Nephron (organoid): ENCODE results near the gene MICAL3.
"Not testable (repeated sequence)": the region's sequence is repeated elsewhere in the genome, so short reads cannot be mapped to it uniquely, and the experiment has no call there.

Source experiments
- H3K27ac Mint-ChIP-seq, 3 experiments: 2 replicates each; pipeline ENCODE4 v1.8.0; 2020; ENCODE audit warnings: mixed read lengths in 3 of 3, mild to moderate bottlenecking in 2 of 3, moderate library complexity in 1 of 3
- H3K27me3 Mint-ChIP-seq: 2 replicates; pipeline ENCODE4 v1.8.0; 2021; ENCODE audit warnings: low read depth, mild to moderate bottlenecking, moderate library complexity, mixed read lengths
- H3K36me3 Mint-ChIP-seq: 2 replicates; pipeline ENCODE4 v1.8.0; 2020; ENCODE audit warnings: low read depth, mixed read lengths
- H3K4me1 Mint-ChIP-seq: 2 replicates; pipeline ENCODE4 v1.8.0; 2020; ENCODE audit warnings: mixed read lengths
- H3K4me3 Mint-ChIP-seq, 3 experiments: 2 replicates each; pipeline ENCODE4 v1.8.0; 2020; ENCODE audit warnings: mild to moderate bottlenecking in 3 of 3, mixed read lengths in 3 of 3, moderate library complexity in 2 of 3
- H3K9me3 Mint-ChIP-seq: 2 replicates; pipeline ENCODE4 v1.8.0; 2020; ENCODE audit warnings: mixed read lengths
- TF ChIP-seq, protein P1 (sequence below), 3 experiments: fragments of 200-600 bp; sonication (generic); IDR thresholded peaks; one replicate each; pipeline ENCODE4 v1.5.0; 2021; ENCODE audit warnings: antibody characterized with exemption in 3 of 3; ENCODE audit not compliant: unreplicated experiment in 3 of 3

MICAL3 gene

DNA sequence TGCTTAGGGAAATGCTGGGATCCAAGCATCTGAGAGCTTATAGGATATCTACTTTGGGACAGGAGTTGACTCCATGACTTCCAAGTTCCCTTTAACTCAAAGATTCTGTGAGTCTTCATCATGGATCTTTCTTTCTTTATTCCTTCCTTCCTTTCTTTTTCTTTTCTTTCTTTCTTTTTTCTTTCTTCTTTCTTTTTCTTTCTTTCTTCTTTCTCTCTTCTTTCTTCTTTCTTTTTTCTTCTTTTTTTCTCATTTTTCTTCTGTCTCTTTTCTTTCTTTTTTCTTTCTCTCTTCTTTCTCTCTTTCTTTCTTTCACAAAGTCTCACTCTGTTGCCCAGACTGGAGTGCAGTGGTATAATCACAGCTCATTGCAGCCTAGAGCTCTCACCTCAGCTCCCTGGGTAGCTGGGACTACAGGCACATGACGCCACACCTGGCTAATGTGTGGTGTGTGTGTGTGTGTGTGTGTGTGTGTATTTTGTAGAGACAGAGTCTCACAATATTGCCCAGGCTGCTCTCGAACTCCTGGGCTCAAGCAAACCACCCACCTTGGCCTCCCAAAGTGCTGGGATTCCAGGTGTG lies 5.4 kb upstream of the MICAL3 start:
- peaks cover 48% of the 10 kb centered on the region for H3K27me3 Mint-ChIP-seq
- H3K36me3 Mint-ChIP-seq: no peaks in the 10 kb centered on the region
- no peak overlapping the region for H3K4me3 Mint-ChIP-seq
- no peaks in the 10 kb centered on the region for H3K9me3 Mint-ChIP-seq
- TF ChIP-seq, protein P1, sequence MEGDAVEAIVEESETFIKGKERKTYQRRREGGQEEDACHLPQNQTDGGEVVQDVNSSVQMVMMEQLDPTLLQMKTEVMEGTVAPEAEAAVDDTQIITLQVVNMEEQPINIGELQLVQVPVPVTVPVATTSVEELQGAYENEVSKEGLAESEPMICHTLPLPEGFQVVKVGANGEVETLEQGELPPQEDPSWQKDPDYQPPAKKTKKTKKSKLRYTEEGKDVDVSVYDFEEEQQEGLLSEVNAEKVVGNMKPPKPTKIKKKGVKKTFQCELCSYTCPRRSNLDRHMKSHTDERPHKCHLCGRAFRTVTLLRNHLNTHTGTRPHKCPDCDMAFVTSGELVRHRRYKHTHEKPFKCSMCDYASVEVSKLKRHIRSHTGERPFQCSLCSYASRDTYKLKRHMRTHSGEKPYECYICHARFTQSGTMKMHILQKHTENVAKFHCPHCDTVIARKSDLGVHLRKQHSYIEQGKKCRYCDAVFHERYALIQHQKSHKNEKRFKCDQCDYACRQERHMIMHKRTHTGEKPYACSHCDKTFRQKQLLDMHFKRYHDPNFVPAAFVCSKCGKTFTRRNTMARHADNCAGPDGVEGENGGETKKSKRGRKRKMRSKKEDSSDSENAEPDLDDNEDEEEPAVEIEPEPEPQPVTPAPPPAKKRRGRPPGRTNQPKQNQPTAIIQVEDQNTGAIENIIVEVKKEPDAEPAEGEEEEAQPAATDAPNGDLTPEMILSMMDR (IDR thresholded peaks at IDR 0.05; ENCODE audit: unreplicated experiment in 3 of 3): no peak
- H3K4me1 Mint-ChIP-seq: peaks cover 20% of the 10 kb centered on the region
- H3K27ac Mint-ChIP-seq: no peak overlapping the region

DNA sequence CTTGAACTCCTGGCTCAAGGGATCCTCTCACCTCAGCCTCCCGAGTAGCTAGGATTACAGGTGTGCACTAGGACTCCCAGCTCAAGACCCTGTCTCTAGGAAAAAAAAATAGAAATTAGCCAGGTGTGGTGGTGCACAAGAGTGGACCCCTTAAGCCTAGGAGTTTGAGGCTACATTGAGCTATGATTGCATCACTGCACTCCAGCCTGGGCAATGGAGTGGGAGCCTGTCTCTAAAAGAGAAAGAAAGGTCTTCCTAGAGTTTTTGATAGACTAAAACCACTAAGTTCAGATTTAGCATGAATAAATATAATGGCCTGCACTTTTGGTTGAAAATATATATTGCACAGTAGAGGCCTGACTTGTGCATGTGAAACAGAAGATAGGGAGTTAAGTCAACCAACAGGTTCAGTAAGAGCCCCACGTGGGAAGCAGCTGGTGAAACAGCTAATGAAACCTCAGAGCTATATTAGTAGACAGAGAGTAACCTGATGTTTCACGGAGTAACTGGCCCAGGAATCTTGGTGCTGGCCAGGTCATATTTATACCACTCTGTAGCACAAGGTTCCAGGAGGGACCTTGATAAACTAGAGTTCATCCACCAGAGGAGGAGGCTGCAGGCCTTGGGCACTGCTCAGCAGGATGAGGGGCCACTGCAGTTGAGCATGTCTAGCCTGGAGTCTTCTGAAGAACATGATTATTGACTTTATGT lies 4.6 kb upstream of the MICAL3 start:
- TF ChIP-seq, protein P1 (IDR thresholded peaks at IDR 0.05; ENCODE audit: unreplicated experiment in 3 of 3): no peak
- Mint-ChIP-seq H3K27ac (no peak overlapping the region), H3K27me3 (peaks cover 52% of the 10 kb centered on the region), H3K4me1 (peaks cover 24% of the 10 kb centered on the region), H3K36me3 (no peaks in the 10 kb centered on the region), H3K9me3 (no peaks in the 10 kb centered on the region), H3K4me3 (no peak overlapping the region)

DNA sequence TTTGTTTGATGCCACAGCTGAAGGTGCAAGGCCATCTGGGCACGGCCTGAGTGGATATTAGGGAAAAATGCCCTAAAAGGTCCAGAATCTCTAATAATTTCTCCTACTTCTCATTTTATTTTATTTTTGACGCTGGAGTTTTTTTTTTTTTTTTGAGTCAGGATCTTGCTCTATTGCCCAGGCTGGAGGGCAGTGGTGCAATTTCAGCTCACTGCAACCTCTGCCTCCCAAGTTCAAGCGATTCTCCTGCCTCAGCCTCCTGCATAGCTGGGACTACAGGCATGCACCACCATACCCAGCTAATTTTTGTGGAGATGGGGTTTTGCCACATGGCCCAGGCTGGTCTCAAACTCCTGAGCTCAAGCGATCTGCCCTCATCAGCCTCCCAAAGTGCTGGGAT lies 1.5 kb upstream of the MICAL3 start:
- not testable (repeated sequence) for H3K9me3 Mint-ChIP-seq, H3K36me3 Mint-ChIP-seq
- peaks cover 20% of the 10 kb centered on the region for H3K4me1 Mint-ChIP-seq

DNA sequence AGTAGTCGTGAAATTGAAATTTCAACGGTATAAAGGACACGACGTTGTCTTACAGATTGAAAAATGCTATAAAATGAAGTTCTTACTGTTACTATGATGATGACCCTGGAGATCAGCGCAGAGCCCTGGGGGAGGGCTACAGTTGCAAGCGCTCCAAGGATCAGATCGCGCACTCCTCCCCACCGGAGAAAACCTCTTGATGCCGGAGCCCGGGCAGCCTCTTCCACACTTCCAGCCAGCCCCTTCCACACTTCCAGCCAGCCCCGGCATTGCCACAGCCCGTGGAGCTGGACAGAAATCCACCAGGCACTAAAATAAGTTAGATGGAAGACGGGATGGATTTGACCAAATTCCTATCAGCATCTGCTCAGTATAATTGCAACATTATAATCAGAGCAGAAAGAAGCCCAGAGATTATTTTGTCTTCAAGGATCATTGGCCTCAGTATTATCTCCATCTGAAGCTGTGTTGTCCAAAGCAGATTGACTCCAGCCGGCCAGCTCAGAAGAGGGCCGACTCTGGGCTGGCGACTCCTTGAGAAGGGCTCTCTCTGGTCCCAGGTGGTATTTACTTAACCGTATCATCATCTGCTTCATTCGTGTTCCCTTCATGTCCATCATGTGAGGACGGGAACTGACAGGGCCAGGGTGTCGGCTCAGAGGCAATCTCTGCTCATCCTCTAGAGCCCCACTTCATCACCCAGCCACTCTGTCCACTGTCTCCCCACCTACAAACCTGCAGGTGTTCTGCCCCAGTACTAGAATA lies 777 bp upstream of the MICAL3 start:
- Mint-ChIP-seq H3K4me1 (peaks cover 20% of the 10 kb centered on the region), H3K27ac (no peak overlapping the region), H3K27me3 (peaks cover 47% of the 10 kb centered on the region), H3K4me3 (peak overlapping the region; percentile 84 to 89 (median 85)), H3K36me3 (no peaks in the 10 kb centered on the region), H3K9me3 (no peaks in the 10 kb centered on the region)
- TF ChIP-seq, protein P1 (IDR thresholded peaks at IDR 0.05; ENCODE audit: unreplicated experiment in 3 of 3): no peak

More for the DNA sequence above, 1.5 kb upstream of the MICAL3 start:
- not testable (repeated sequence) for H3K27ac Mint-ChIP-seq
- peak overlapping the region in 1 of 3 experiments; percentile 40 for H3K4me3 Mint-ChIP-seq
- H3K27me3 Mint-ChIP-seq: peaks cover 47% of the 10 kb centered on the region

DNA sequence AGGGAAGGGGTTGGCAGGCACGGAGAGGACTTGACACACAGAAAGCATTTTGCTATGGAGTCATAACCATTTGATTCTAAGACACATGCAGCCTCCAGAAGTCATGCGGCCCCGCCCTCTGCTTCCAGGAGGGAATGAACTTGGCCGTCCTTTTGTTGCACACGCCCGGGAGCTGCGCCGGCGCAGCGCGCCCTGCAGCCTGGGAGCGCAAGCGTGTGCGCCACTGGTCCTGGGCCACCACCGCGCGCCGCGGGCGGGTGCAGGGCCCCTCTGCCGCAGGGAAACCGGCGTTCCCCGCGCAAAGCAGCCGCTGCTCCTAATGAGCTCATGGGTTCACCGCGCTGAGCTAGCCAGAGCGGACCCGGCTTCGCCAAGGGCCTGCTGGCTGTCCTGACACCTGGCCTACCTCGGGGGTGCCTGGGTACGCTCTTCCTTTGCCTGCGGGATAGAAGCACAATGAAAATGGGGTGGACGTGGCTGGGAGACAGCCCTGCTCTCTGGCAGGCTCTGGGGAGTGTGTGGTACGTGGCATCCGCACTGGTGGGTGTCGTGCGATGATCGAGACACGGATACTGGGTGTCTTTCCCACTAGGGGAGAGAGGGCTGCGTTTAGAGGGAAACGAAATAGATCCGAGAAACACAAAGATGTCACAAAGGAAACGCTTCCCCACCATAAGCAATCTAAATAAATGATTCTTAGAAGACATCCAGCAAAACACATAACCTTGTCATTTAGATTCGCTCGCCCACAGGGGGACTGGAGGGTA lies 669 bp downstream of the MICAL3 start:
- Mint-ChIP-seq H3K27me3 (peaks cover 39% of the 10 kb centered on the region), H3K9me3 (peaks cover 1% of the 10 kb centered on the region), H3K4me3 (peak overlapping the region; percentile 90 to 94 (median 91)), H3K4me1 (peaks cover 20% of the 10 kb centered on the region), H3K27ac (peak overlapping the region in 2 of 3 experiments; percentile 23 to 25), H3K36me3 (no peaks in the 10 kb centered on the region)
- TF ChIP-seq, protein P1 (IDR thresholded peaks at IDR 0.05; ENCODE audit: unreplicated experiment in 3 of 3): no peak

DNA sequence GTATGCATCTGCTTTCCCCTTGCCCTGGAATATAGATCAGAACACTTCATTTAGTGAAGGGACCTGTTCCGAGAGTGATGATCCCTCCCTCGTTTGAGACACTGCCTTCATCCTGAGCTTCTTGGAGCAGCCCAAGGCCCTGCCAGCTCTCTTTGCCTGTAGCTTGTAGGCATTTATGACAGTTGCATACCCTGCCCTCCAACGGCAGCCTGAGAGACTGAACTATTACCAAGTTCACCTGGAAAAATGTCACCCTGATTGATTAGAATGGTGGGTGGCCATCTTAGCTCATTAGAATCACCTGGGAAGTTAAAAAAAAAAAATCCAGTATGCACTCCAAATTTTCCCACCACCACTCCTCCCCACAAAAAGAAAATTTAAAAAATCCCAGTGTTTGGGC lies 1.5 kb downstream of the MICAL3 start:
- Mint-ChIP-seq H3K4me1 (peaks cover 20% of the 10 kb centered on the region), H3K27me3 (peaks cover 34% of the 10 kb centered on the region), H3K27ac (peak overlapping the region; percentile 2 to 23 (median 17)), H3K4me3 (peak overlapping the region; percentile 59 to 90 (median 73)), H3K9me3 (peaks cover 2% of the 10 kb centered on the region), H3K36me3 (no peaks in the 10 kb centered on the region)
- TF ChIP-seq, protein P1 (IDR thresholded peaks at IDR 0.05; ENCODE audit: unreplicated experiment in 3 of 3): no peak
